ENCODE measurements around the gene TARP.
"Not testable (repeated sequence)": the region's sequence is repeated elsewhere in the genome, so short reads cannot be mapped to it uniquely, and the experiment has no call there.

Gene TARP

DNA sequence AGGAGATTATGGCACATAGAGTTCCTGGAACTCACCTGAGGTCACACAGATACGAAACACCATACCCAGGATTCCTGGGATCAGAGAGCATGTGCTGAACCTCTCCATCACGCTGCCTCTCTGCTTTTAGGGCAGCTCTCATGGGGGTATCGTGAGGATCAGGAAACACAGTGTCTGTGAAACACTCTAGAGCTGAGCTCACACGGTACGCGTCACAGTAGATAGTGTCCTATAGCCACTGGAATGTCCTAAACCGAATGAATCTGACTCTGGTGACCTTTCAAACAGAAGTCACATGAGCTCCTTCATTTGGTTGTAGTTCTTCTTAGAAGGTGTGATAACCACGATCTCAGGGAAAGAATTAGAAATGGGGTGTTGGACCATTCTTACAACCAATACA is 14.3 kb downstream of the TARP start:
- DNase-seq: not testable (repeated sequence)

DNA sequence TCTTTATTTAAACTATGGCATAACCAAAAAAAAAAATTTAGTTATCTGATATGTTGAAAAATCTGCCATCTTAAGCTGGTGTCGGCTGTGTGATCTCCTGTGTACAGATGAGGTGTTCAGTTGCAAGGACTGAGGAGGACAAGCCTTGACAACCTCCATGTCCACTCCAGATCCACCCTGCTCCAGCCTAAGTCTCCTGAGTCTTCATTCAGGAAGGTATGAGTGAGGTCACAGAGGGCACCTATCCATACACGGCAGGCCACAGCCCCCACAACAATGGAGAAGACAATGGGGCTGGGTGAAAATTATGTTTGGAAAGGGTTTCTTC is 16.1 kb downstream of the TARP start:
- DNase-seq: no peak

DNA sequence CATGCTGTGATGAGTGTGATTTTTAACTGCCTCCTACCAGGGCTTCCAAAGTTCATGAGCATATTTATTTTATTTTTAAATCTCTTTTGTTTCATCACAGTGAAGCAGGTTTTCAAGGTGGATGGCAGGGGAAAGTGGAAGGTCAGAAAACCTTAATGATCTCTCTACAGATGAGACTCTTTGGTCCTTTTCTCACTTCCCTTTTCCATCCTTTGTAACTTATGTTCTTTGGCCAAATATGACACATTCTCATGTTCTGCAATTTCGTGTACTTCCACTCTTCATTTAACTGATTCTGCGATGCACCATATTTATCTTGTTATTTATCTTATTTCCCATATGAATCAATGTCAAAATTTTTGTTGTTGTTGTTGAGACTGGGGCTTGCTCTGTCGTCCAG is 23.6 kb downstream of the TARP start:
- DNase-seq: not testable (repeated sequence)

DNA sequence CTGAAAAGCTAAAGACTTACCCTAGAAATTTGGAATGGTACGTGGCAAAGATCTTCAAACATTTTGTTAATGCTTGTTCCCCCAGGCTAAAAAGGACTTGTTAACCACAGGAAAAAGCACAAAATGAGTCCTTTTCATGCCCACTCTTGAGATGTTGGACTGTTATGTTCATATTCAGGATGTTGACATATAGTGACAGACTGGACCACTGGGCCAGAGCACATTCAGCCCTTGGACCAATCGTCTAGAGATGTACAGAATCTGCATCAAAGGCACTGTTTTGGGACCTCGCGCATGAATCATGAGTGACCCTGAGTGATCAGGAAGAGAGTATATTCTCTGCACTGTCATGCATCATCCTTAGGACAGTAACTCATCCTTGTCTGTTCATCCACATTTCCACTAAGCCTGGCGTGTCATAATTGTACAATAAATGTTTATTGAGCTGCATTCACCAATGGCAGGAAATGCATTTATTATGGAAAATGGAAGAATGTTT is 25.3 kb downstream of the TARP start:
- no peak for DNase-seq

DNA sequence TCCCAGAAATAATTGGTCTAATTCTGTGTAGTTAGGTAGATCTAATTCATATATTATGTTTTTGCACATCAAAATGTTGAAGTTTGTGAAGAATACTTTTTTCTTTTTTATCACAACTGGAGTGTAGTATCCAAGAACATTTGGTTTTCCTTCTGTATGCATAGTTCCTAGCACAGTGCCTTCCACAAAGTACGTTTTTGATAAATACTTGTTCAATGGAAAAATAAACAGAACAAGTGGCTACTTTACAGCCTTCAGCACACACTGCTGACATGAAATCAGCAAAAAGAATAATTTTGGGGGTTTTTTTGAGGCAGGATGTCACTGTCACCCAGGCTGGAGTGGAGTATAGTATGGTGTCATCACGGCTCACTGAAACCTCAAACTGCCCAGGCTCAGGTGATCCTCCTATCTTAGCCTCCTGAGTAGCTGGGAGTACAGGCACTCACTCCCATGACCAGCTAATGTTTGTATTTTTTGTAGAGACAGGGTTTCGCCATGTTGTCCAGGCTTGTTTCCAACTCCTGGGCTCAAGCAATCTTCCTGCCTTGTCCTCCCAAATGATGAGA is 27.9 kb downstream of the TARP start:
- no peak for DNase-seq

DNA sequence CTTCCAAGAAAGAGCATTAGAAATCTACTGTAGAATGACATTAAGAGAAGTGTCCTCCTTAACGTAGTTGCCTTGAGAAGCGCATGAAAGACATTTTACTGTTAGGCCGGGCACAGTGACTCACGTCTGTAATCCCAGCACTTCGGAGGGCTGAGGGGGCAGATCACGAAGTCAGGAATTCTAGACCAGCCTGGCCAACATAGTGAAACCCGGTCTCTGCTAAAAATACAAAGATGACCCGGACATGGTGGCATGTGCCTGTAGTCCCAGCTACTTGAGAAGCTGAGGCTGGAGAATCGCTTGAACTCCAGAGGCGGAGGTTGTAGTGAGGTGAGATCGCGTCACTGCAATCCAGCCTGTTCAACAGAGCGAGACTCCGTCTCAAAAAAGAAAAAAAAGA is 28.9 kb downstream of the TARP start:
- no peak for DNase-seq

DNA sequence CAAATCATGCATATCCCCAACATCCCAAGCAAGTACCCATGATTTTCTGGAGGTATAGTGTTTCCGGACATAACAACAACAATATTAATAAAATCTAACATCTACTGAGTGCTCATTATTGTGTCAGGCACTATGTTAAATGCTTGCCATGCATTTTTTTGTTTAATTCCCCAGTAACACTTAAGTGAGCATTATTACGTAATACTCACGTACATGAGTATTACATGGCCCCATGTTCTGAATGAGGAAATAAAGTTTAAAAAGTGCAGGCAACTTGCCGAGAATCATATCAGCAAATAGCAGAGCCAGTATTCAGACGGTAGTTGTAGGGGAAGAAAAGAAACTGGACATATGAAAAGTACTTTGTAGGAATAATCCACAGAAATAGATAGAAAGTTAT is 30.1 kb downstream of the TARP start:
- DNase-seq: not testable (repeated sequence)

DNA sequence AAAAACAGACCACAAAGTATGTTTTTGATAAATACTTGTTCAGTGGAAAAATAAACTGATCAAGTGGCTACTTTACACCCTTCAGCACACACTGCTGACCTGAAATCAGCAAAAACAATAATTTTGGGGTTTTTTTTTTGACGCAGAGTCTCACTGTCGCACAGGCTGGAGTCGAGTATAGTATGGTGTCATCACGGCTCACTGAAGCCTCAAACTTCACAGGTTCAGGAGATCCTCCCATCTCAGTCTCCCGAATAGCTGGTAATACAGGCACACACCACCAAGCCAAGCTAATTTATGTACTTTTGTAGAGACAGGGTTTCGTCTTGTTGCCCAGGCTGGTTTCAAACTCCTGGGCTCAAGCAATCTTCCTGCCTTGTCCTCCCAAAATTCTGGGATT is 30.6 kb downstream of the TARP start:
- DNase-seq: no peak

DNA sequence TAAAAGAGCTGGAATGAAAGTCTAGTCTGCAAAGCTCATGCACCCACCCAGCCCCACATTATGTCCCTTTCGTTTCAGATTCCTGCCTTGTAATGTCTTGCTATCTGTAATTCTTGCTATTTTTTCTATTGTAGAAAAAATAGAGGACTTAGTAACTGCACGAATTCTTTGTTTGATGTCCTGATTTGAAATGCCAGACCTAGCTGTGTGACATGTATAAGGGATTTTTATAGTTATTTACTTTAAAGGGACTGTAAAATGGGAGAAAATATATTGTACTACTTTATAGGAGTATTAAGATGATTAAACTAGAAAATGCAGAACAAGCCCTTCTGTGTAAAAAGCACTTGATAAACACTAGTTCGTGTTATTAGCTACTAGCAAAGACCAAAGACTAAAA is 32.4 kb downstream of the TARP start:
- DNase-seq: no peak

DNA sequence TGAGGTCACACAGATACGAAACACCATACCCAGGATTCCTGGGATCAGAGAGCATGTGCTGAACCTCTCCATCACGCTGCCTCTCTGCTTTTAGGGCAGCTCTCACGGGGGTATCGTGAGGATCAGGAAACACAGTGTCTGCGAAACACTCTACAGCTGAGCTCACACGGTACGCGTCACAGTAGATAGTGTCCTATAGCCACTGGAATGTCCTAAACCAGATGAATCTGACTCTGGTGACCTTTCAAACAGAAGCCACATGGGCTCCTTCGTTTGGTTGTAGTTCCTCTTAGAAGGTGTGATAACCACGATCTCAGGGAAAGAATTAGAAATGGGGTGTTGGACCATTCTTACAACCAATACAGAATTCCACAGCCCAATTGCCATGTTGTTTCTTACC is 34.3 kb downstream of the TARP start:
- not testable (repeated sequence) for DNase-seq

DNA sequence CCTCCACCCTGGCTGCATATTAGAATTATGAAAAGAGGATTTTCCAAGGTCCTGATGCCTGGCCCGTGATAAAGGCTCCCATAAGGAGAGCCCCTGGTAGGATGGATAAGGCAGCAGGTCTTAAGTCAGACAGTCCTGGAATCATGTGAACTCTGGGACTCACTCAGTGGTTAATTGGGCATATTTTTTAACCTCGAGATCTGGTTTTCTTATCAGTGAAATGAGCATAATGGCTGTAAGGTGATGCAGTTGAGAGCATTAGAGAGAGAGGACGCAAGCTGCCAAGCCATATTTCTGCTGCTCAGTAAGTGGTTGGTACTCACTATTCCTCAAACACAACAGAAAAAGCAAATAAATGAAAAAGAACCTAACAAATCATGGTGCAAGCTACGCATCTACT is 37.8 kb downstream of the TARP start:
- no peak for DNase-seq

DNA sequence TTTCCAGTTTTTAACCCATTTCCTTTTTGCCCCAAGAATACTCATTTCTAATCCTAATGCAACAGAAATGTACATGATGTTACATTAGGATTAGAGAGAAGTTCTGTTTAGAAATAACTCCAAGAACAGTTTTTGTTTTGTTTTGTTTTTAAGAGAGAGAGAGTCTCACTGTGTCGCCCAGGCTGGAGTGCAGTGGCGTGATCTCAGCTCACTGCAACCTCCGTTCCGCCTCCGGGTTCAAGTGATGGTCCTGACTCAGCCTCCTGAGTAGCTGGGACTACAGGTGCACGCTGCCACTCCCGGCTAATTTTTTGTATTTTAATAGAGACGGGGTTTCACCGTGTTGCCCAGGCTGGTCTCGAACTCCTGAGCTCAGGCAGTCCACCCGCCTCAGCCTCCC is 38.7 kb downstream of the TARP start:
- not testable (repeated sequence) for DNase-seq

DNA sequence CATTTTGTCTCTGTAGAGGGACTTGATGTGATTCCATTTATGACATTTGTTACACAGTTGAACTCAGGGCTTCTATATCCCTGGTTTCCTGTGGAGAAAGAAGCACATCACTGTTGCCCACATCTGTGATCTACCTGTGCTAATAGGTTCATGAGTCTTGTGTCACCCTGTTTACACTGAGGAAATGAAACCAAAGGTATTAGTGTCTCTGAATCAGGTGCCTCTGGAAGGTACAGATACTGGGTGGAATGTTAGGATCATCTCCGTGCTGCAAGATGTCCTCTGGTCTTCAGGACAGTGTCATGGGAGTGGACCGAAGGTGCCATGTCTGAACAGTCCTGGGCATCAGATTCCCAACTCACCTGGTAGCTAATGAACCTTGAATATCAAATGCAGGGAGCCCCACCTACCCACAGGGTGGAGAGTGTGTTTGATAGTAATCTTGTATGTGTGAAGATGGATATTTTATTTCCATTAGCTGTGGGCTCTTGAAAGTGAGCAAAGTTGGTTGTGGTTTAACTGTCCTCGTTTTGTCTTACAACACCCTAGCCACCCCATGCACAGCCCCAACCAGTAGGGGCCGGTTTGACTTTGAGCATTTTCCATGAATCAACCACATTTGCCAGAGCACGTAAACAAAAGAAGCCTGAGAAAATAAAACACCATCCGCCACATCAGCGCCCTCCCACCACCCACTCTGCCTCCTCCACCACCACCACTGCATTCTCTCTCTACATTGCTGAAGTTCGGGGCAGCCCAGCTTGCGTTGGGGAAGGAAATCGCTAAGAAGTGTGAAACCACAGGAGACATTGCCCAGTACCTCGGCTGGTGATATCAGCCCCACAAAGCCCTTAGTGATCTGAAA is 40.7 kb downstream of the TARP start:
- DNase-seq: peak; percentile 52

DNA sequence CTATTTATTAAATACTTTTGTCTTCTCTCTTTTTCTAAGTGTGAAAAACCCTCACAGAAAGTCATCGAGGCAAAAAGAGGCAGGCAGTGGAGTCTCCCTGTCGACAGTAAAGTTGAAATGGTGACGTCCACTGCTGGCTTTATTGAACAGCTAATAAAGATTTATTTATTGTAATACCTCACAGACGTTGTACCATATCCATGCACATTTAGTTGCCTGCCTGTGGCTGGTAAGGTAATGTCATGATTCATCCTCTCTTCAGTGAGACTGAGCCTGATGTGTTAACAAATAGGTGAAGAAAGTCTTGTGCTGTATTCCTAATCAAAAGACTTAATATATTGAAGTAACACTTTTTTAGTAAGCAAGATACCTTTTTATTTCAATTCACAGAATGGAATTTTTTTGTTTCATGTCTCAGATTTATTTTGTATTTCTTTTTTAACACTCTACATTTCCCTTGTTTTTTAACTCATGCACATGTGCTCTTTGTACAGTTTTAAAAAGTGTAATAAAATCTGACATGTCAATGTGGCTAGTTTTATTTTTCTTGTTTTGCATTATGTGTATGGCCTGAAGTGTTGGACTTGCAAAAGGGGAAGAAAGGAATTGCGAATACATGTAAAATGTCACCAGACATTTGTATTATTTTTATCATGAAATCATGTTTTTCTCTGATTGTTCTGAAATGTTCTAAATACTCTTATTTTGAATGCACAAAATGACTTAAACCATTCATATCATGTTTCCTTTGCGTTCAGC is 43.4 kb downstream of the TARP start:
- DNase-seq: no peak

DNA sequence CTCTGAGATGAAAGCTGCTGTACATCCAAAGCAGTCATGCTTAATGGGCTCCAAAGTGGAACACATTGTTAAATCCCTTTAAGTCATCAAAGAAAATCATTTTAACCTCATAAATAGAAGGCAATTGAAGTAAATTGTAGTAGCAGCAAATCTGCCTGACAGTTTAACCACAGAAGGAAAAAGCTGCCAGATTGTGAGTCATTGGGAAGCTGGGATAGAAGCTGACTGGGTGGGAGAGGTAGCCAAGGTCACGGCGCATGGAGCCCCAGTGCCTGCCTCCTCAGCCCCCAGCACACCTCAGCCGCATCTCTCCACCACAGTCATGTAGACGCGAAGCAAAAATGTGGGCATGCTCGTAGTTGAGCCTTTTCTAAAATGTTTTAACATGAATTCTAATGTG is 44.0 kb downstream of the TARP start:
- no peak for DNase-seq

DNA sequence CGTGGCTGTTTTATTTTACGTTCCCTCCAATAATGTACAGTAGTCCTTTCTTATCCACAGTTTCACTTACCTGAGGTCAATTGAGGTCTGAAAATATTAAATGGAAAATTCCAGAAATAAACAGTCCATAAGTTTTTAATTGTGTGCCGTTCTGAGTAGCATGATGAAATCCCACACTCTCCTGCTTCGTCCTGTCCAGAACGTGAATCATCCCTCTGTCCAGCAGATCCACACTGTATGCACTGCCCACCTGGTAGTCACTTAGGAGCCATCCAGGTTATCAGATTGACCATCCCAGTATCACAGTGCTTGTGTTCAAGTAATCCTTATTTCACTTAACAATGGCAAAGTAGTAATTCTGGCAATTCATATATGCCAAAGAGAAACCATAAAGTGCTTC is 49.0 kb downstream of the TARP start:
- no peak for DNase-seq

DNA sequence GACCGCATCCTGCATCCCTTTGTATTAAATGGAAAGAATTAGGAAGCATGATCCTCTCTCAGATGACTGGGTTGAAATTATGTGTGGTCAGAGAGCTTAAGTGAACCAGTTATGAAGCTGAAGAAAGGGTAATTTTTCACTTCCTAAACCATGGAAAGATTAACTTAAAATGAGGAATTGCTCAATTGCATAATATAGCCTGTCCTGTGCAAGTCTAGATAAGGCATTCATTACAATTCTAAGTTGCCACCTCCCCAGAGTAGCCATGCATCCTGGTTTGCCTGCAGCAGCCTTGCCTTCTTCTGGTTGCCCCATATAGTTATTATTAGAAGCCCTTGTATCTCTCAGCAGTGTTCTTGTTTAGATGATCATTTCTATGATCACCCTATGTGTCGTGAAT is 50.1 kb downstream of the TARP start:
- no peak for DNase-seq

DNA sequence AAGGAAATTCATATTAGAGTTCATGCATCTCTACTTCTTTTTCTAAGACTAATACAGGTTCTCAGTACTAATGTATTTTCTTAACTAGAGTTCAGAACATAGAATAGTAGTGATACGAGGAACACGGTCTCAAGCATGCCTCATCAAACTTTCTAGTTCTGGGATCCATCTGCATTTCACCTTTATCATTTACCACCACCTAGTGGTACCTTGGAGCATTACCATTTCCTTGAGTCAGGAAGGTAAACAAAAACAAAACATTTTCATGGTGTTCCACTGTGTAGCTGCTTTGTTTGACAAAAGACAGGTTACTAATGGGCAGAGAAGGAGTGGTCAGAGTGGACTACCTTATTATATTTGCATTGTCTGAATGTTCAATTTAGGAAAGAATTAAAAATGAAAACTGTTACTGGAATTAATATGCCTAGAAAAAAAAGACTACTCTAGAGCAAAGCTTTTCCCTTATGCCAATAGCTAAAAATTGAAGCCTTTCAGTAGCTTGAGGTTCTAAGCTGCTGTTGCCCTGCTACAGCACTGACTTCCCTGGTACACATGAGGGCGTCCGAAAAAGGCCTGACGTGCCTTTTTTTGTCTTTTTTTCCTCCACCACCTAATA is 50.8 kb downstream of the TARP start:
- no peak for DNase-seq

DNA sequence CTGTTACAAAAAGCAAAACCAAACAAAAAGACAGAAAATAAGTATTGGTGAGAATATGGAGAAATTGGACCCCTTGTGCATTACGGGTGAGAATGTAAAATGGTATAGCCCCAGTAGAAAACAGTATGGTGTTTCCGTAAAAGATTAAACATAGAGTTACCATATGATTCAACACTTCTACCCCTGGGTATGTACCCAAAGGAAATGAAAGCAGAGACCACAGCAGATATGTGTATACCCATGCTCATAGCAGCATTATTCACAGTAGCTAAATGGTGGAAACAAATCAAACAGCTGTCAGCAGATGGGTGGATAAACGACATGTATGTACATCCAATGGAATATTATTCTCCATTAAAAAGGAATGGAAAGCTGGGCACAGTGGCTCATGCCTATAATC is 53.0 kb downstream of the TARP start:
- DNase-seq: no peak

DNA sequence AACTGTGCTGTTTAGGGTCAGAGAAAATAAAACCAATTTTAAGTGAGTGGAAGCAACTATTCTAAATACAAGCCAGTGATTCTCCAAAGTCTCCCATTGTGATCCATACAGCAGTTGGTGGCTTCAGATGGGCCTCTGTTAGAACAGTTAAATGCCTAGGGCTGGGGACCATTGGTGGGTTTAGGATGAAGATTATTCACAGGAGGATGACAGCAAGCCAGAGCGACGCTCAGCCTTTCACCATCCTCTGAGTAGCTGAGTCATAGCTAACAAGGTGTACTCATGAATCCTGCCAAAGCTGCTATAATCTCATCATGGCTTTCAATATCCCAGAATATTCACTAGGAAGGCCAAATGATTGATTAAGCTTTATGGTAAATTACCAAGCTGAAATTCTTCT is 55.8 kb downstream of the TARP start:
- DNase-seq: no peak

DNA sequence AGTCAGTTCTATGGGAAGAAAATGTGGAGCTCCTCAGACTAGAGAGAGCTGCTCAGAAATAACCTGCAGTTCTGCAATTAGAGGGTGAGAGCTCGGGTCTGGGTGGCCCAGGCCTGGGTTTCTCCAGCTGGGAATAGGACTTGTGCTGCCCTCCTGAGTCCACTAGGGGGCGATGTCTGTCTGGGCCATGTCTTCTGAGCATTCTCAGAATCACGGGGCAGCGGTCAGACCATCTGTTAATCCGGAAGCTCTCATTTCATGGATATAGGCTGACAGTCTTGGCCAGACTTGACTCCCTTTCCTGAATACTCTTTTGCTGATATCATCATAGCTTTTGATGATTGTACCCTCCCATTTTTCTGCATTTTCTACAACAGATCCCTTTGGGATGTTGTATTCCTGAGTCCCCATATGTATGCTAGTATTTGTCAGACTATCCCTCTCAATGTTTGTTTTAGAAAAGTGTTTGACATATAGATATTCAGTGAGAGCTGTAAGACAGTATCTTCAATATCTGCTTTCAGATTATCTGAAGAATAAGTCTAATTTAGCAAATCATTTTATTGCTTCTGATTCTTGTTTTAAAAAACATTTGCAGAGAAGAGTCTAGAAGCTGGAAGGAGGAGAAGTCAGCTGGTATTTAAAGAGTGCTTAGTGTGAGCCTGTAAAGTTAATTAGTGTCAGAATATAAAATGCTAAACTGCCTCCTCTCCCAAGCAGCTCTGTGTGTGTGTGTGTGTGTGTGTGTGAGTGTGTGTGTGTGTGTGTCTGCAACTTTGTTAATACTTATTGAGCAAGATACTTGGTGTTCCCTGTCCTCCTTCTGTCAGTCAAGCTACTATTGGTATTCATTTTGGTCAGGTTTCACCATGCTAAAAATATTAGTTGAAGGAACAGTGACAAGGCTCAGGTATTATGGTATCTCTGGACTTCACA is 57.4 kb downstream of the TARP start:
- peak; percentile 64 for DNase-seq

DNA sequence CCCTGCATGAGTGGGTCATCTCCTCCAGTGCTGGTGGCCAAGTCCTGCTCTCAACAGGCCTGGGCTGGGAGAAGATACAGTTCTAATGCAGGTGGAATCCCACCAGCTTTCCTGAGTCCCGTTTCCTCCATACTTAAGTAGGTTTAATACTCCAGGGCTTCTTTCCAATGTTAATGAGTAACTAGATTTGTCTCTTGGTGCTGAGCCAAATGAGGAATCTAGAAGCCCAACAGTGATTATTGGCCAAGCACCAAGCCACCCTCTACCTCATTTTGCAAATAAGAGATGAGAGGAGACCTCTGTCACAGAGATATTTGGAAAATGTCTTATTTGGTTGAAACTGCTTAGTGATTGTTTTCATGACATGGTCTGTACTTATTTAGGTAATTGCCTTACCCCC is 58.3 kb downstream of the TARP start:
- DNase-seq: no peak
